Astrocyte of the cerebellum (primary cell): ENCODE data around the gene ADGRB3.
"Not testable (repeated sequence)": the region's sequence is repeated elsewhere in the genome, so short reads cannot be mapped to it uniquely, and the experiment has no call there.

Source experiments
- DNase-seq: peaks from one replicate; pipeline ENCODE4 v3.0.0-alpha.2; 2011; ENCODE audit warnings: low read depth
- H3K4me3 ChIP-seq: 2 replicates; pipeline ENCODE4 v1.5.1; 2011; ENCODE audit warnings: mild to moderate bottlenecking, low read depth, low read length, moderate library complexity
- CTCF ChIP-seq: IDR thresholded peaks from 2 replicates; pipeline ENCODE4 v1.5.1; 2012; ENCODE audit warnings: low read length, low read depth, moderate library complexity, mild to moderate bottlenecking; ENCODE audit errors: missing control alignments
- in situ Hi-C: cut with HindIII; loops from 2 replicates; pipeline ENCODE4 v1.10.0; 2017; ENCODE audit warnings: low sequenced_read_pairs

The ADGRB3 gene

GRCh38 chr6:68876792-68877493, 241.9 kb downstream of the ADGRB3 start:
- no peak overlapping the region for H3K4me3 ChIP-seq
- in situ Hi-C loops: no loop called here
- TF ChIP-seq CTCF: no peak
- peak; percentile 8 for DNase-seq

- no peak for TF ChIP-seq CTCF
- no peak for DNase-seq
- in situ Hi-C loops: no loop called here
- H3K4me3 ChIP-seq: no peak overlapping the region
These were observed 245.2 kb downstream of the ADGRB3 start for GRCh38 chr6:68880050-68880813.

GRCh38 chr6:68883325-68883724, 248.2 kb downstream of the ADGRB3 start:
- DNase-seq, in situ Hi-C loops, H3K4me3 ChIP-seq: not testable (repeated sequence)

GRCh38 chr6:68891419-68891818, 256.3 kb downstream of the ADGRB3 start:
- H3K4me3 ChIP-seq: no peak overlapping the region
- TF ChIP-seq CTCF: no peak
- in situ Hi-C loops: no loop called here
- no peak for DNase-seq

- H3K4me3 ChIP-seq: no peak overlapping the region
- in situ Hi-C loops: no loop called here
- TF ChIP-seq CTCF: no peak
- no peak for DNase-seq
These were observed 257.4 kb downstream of the ADGRB3 start for GRCh38 chr6:68892452-68892851.

- no peak for DNase-seq
- H3K4me3 ChIP-seq: no peak overlapping the region
- TF ChIP-seq CTCF: no peak
- in situ Hi-C loops: no loop called here
These were observed 260.8 kb downstream of the ADGRB3 start for GRCh38 chr6:68895929-68896328.

GRCh38 chr6:68901044-68901443, 266.0 kb downstream of the ADGRB3 start:
- H3K4me3 ChIP-seq: no peak overlapping the region
- no peak for DNase-seq
- no peak for TF ChIP-seq CTCF
- in situ Hi-C loops: no loop called here
